ENCODE measurements around the gene PNPLA6. TPM values are rescaled to one million over a fixed set of nuclear protein-coding genes. Genes with fewer than 3 reads are reported as not detected.

PNPLA6 gene
- total RNA-seq, 4 donors from 2014 or later: 32.4 to 75.4 (median 53.3) TPM

DNA sequence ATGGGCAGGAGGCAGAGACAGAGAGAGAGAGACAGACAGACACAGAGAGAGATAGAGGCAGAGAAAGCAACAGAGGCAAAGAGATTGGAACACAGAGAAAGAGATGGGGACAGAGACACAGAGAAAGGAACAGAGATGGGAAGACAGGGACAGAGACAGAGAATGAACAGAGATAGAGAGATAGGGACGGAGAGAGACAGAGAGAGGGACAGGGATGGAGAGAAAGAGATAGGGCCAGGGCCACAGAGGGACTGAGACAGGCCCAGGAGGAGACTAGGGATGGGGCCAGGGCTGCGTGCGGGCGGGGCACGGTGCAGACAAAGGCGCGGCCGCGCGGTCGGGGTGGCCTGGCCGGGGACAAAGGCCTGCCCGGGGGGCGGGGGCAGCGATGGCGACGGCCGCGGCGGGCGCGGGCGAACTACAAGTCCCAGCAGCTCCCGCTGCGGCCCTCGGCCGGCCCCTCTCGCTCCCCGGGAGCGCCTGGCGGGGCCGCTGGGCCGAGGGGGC, 19.8 kb upstream of the PNPLA6 start, which contains the start of gene ZNF358:
Gene ZNF358 (plus strand): TSS at position 459 of the 507 bp plus-strand sequence. CDS start 3,140 bp downstream, outside the sequence.
- TF ChIP-seq, protein P1, sequence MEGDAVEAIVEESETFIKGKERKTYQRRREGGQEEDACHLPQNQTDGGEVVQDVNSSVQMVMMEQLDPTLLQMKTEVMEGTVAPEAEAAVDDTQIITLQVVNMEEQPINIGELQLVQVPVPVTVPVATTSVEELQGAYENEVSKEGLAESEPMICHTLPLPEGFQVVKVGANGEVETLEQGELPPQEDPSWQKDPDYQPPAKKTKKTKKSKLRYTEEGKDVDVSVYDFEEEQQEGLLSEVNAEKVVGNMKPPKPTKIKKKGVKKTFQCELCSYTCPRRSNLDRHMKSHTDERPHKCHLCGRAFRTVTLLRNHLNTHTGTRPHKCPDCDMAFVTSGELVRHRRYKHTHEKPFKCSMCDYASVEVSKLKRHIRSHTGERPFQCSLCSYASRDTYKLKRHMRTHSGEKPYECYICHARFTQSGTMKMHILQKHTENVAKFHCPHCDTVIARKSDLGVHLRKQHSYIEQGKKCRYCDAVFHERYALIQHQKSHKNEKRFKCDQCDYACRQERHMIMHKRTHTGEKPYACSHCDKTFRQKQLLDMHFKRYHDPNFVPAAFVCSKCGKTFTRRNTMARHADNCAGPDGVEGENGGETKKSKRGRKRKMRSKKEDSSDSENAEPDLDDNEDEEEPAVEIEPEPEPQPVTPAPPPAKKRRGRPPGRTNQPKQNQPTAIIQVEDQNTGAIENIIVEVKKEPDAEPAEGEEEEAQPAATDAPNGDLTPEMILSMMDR (IDR thresholded peaks at IDR 0.05; ENCODE audit: low read depth): no peak

DNA sequence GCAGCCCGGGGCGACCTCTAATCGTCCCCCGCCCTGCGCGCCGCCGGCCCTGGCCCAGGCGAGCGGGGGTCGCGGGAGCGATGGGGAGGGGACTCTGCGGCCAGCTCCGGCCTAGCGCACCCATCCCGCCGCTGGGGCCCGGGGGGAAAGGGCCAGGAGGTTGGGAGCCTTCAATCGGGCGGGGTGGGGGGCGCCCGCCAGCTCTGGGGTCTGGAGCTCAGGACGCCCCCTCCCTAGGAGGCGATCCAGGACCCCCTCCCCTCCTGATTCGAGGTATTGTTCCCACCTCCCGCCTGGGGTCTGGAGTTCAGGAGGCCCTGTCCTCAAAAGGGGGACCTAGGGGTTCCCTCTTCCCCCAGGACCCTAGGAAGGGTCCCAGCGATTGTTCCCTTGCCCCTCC, 19.2 kb upstream of the PNPLA6 start:
- TF ChIP-seq, protein P1 (IDR thresholded peaks at IDR 0.05; ENCODE audit: low read depth): no peak

DNA sequence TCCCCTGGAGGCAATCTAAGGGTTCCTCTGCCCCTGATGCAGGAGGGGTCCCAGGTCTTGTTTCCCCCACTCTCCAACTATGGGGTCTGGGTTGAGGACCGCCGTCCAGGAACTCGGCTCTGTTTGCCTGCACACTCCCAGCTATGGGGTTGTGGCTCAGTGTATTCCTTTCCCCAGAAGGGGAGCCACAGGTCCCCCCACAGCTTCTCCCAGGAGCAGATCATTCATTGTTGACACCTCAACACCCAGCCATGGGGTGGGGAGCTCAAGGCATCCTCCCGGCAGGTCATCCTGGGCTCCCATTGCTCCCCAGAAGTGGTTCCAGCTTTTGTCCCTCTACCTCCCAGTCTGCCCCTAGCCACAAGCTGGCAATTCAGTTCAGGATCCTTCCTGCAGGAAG, 18.6 kb upstream of the PNPLA6 start:
- TF ChIP-seq, protein P1 (IDR thresholded peaks at IDR 0.05; ENCODE audit: low read depth): no peak

DNA sequence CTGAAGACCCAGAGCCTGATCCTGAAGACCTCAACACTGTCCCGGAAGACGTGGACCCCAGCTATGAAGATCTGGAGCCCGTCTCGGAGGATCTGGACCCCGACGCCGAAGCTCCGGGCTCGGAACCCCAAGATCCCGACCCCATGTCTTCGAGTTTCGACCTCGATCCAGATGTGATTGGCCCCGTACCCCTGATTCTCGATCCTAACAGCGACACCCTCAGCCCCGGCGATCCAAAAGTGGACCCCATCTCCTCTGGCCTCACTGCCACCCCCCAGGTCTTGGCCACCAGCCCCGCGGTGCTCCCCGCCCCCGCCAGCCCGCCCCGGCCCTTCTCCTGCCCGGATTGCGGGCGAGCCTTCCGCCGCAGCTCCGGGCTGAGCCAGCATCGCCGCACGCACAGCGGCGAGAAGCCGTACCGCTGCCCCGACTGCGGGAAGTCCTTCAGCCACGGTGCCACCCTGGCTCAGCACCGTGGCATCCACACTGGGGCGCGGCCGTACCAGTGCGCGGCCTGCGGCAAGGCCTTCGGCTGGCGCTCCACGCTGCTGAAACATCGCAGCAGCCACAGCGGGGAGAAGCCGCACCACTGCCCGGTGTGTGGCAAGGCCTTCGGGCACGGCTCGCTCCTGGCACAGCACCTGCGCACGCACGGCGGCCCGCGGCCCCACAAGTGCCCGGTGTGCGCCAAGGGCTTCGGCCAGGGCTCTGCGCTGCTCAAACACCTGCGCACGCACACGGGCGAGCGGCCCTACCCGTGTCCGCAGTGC, 16.0 kb upstream of the PNPLA6 start:
- TF ChIP-seq, protein P1 (IDR thresholded peaks at IDR 0.05; ENCODE audit: low read depth): no peak

DNA sequence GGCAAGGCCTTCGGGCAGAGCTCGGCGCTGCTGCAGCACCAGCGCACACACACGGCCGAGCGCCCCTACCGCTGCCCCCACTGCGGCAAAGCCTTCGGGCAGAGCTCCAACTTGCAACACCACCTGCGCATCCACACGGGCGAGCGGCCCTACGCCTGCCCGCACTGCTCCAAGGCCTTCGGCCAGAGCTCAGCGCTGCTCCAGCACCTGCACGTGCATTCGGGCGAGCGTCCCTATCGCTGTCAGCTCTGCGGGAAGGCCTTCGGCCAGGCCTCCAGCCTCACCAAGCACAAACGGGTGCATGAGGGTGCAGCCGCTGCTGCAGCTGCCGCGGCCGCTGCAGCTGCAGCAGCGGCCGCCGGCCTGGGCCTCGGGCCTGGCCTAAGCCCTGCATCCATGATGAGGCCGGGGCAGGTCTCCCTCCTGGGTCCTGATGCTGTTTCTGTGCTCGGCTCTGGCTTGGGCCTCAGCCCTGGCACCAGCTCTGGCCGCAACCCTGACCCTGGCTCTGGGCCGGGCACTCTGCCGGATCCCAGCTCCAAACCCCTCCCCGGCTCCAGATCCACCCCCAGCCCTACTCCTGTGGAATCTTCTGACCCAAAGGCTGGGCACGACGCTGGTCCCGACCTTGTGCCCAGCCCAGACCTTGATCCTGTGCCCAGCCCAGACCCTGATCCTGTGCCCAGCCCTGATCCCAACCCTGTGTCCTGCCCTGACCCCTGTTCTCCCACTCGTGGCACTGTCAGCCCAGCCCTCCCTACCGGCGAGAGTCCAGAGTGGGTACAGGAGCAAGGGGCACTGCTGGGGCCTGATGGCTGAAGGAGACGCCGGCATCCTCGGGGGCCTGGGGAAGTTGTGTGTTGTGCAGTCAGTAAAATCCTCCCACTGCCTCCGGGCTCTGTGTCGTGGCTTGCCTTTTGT, 15.1 kb upstream of the PNPLA6 start:
- TF ChIP-seq, protein P1 (IDR thresholded peaks at IDR 0.05; ENCODE audit: low read depth): no peak

DNA sequence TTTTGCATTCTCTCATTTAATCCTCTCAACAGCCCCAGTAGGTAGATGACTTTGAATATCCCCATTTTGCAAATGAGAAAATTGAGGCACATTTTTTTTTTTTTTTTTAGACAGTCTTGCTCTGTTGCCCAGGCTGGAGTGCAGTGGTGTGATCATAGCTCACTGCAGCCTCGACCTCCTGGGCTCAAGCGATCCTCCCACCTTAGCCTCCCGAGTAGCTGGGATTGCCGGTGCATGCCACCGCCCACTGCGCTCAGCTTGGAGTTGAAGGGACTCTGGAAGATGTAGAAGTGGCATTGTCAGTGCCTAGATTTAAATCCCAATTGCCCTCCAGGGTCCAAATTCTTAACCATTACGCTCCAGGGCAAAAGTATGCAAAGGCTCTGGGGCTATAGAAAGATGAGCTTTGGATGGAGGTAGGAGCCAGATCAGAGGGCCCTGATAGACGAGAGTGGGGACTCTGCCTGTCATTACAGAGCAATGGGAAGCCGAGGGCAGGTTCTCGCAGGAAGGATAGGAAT, 13.9 kb upstream of the PNPLA6 start:
- TF ChIP-seq, protein P1 (IDR thresholded peaks at IDR 0.05; ENCODE audit: low read depth): no peak
